GM19395 (cell line): ENCODE measurements around the gene BMPR1B.
"Not testable (repeated sequence)": the region's sequence is repeated elsewhere in the genome, so short reads cannot be mapped to it uniquely, and the experiment has no call there.

Source experiments
- ATAC-seq: cut with Tn5 transposase; IDR thresholded peaks from one replicate; pipeline ENCODE4 v1.9.1; 2021; ENCODE audit warnings: mild to moderate bottlenecking, moderate library complexity; ENCODE audit not compliant: unreplicated experiment

The BMPR1B gene

DNA sequence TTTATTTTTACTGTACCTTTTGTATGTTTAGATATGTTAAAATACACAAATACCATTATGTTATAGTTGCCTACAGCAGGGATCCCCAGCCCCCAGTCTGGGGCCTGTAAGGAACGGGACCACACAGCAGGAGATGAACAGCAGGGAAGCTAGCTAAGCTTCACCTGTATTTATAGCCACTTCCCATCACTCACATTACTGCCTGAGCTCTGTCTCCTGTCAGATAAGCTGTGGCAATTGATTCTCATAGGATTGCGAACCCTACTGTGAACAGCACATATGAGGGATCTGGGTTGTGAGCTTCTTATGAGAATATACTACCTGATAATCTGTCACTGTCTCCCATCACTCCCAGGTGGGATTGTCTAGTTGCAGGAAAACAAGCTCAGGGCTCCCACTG is 73.9 kb downstream of the BMPR1B start:
- no peak for ATAC-seq

- ATAC-seq: not testable (repeated sequence)
Observed at GRCh38 chr4:94832329-94832728, 74.6 kb downstream of the BMPR1B start.

GRCh38 chr4:94833394-94833793 is 75.6 kb downstream of the BMPR1B start:
- ATAC-seq: no peak

GRCh38 chr4:94834501-94834900 is 76.7 kb downstream of the BMPR1B start:
- no peak for ATAC-seq

DNA sequence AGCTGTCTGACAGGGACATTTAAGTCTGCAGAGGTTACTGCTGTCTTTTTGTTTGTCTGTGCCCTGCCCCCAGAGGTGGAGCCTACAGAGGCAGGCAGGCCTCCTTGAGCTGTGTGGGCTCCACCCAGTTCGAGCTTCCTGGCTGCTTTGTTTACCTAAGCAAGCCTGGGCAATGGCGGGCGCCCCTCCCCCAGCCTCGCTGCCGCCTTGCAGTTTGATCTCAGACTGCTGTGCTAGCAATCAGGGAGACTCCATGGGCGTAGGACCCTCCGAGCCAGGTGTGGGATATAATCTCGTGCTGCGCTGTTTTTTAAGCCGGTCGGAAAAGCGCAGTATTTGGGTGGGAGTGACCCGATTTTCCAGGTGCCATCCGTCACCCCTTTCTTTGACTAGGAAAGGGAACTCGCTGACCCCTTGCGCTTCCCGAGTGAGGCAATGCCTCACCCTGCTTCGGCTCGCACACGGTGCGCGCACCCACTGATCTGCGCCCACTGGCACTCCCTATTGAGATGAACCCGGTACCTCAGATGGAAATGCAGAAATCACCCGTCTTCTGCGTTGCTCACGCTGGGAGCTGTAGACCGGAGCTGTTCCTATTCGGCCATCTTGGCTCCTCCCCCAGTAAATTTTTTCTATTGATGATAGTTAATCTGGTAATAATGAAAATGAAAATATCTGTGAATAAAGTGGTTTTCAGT is 83.6 kb downstream of the BMPR1B start:
- not testable (repeated sequence) for ATAC-seq

- no peak for ATAC-seq
Observed at GRCh38 chr4:94841864-94842221, 84.1 kb downstream of the BMPR1B start.

DNA sequence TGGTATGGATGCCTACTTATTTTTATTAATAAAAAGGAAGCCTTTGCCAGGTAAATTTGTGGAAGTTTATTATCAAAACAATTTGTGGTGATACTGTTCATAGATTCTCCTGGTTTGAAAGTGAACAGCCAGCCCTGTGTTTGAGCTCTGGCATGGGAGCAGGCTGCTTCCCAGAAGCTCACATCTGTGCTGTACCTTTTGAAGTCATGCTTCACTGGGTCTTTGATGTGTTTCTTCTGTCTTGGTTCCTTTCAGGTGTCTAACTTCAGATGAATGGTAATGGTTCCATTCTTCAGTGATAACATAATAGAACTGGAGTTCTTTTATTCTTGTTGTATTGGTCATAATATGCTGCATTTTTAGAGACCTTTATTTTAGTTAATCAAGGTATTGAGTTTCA is 85.5 kb downstream of the BMPR1B start:
- no peak for ATAC-seq

DNA sequence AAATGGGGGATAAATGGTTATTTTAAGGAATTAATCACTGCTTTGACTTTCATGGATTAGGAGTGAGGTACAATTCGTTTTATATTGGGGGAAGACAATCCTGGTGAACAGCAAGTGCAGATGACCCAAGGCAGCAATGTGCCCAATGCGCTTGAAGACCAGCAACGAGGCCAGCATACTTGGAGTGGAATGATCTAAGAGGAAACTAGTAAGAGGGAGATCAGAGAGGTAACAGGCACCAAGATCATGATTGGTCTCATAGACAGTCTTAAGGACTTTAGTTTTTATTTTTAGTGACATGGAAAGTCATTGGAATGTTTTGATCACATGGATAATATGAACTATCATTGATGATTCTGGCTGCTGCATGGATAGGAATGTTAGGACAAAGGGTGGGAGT is 90.6 kb downstream of the BMPR1B start:
- ATAC-seq: no peak

DNA sequence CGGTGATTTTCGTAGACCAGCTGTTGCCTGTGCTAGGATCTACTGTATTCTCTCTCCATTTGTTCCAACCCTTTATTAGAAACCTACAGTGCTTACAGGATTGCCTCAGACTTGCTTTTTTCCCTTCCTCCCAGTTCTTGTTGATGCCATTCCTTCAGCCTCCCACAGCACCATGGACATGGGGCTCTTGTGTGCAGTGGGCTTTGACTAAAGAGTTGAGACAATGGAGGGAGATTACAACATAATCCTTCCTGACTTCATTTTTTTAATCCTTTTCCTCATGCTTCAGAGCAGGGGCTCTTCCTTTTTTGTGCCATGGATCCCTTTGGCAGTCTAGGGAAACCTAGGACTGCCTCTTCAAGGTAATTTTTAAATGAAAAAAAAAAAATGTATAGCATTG is 92.1 kb downstream of the BMPR1B start:
- ATAC-seq: no peak

DNA sequence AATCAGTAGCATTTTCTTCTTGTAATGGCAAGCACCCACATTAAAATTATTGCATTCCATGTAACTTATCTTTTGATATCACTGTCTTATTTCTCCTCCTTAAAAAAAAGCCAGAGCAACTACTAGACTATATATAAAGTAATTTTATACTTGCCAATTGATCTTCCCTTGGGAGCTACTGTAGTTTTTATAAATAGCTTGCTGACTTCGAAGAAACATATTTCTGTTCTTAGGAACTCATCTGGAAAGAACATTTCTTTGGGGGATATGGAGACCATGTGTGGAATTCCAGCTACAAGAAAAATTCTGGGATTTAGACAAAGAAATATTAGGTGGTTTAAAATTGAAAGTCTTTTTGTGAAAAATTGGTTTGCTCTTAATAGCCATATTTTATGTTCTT is 94.9 kb downstream of the BMPR1B start:
- no peak for ATAC-seq

DNA sequence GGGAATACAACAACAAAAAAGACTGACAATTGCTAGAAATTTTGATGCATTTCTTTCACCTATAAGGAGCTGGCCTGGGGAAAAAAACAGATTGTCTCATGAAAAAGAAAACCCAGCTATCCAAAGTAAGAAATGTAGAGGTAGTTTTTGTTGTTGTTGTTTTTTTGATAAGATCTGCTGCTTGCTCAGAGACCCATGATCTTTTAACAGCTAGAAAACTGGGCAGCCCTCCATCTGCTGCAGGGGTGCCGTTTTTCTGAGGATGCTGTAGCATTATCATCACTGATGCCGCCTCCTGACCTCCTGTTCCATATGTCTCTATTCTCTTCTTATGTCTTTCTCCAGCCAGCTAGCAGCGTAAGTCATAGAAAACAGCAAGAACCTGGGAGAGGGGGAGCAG is 98.3 kb downstream of the BMPR1B start:
- ATAC-seq: no peak

- ATAC-seq: no peak
Observed at GRCh38 chr4:94870146-94870545, 112.4 kb downstream of the BMPR1B start.

- ATAC-seq: no peak
Observed at GRCh38 chr4:94871644-94872305, 114.0 kb downstream of the BMPR1B start.

DNA sequence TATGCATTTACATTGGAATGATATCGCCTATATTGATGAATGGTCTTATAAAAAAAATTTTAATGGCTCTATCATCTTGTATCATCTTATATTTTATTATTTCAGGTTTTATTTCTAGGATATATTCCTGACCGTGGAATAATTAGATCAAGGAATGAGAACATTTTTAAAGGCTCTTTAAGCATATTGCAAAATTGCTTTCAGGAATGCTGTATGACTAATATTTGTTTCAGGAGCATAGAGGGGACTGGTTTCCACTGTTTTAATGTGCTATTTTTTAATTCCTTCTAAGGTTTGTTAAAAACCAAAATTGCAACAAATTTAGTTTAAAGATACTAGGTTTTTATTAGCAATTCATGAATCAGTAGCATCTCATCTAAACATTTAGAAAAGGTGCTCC is 120.2 kb downstream of the BMPR1B start:
- ATAC-seq: no peak

DNA sequence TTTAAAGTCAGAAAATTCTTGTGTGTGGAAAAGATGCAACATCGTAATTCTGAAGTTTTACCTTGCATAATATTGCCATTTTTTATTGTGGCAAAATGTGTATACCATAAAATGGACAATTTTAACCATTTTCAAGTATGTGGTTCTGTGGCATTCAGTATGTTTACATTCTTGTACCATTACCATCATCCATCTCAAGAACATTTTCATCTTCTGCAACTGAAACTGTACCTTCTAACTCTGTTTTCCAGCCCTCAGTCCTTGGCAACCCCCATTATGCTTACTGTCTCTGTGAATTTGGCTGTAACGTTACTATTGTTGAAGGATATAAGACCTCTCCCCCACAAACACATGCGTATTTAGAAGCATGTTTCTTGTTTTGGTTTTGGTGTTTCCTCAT is 123.2 kb downstream of the BMPR1B start:
- ATAC-seq: no peak

DNA sequence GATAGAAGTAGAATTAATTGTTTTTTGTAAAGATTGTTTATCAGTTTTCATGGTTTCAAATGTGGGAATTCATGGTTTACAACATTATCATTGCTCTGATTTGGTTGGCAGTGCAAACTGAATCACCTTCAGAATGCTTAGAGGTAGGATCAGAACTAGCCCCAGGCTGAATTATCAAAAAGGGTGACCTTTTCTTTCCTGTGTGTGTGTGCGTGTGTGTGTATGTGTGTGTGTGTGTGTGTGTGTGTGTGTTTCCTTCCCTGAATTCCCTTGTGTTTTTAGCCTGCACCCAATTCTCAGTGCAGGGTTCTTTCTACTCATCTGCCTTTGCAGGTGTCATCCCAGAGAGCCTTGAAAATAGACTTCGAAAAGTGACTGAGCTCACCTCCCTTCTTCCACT is 125.0 kb downstream of the BMPR1B start:
- ATAC-seq: no peak

- no peak for ATAC-seq
Observed at GRCh38 chr4:94887027-94887426, 129.3 kb downstream of the BMPR1B start.

- no peak for ATAC-seq
Observed at GRCh38 chr4:94889523-94889922, 131.8 kb downstream of the BMPR1B start.

- ATAC-seq: no peak
Observed at GRCh38 chr4:94889946-94890345, 132.2 kb downstream of the BMPR1B start.

GRCh38 chr4:94890579-94890978 is 132.8 kb downstream of the BMPR1B start:
- ATAC-seq: no peak

GRCh38 chr4:94892051-94892450 is 134.3 kb downstream of the BMPR1B start:
- ATAC-seq: no peak

DNA sequence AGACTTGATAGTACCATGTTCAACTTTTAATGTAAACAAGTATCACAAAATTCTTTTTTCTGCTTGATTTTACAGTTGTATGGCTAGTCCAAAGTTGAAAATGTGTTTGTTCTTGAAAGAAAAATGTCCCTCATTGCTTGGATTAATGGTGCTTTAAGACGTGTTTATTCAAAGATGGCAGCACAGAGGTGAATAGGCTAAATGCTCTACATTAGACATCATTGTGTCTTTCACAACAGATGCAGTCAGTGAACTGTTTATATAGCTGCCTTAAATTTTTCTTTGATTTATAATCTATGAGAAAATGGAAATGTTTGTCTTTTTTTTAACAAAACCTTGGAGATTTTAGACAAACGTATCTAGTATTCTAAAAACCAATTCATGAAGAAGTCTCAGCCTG is 137.3 kb downstream of the BMPR1B start:
- ATAC-seq: no peak

DNA sequence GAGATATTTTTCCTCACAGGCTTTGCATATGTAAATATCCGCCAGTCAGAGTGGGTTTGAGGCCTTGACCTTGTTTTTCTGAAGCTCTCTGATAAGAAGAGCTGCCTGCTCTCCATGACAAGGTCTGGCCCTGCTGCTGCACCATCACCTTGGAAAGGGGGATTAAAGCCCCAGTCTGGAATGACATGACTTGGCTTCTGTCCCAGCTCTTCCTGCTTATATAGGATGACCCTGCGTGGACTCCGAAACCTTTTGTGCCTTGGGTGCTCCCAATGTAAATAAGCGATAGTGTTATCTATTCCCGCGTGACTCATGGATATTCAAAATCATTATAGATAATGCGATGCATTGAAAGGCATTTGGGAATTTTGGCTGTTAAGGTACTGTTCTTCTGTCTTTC is 139.3 kb downstream of the BMPR1B start:
- ATAC-seq: no peak
